H9 (cell line): ENCODE results near the gene DPP10. TPM values are rescaled to one million over a fixed set of nuclear protein-coding genes. Genes with fewer than 3 reads are reported as not detected.

Experiments
- DNase-seq: peaks from one replicate; pipeline ENCODE4 v3.0.0-alpha.2; 2017
- H2AFZ ChIP-seq: one replicate; pipeline ENCODE4 v1.6.1; 2013; ENCODE audit warnings: mild to moderate bottlenecking, low read length, control low read depth, moderate library complexity
- H2AK5ac ChIP-seq: 2 replicates; pipeline ENCODE4 v1.6.1; 2013; ENCODE audit warnings: low read length, control low read depth, mixed read lengths; ENCODE audit not compliant: insufficient read length
- H2BK120ac ChIP-seq: one replicate; pipeline ENCODE4 v1.6.1; 2013; ENCODE audit warnings: low read depth, mild to moderate bottlenecking, low read length, control low read depth, inconsistent platforms; ENCODE audit not compliant: poor library complexity, severe bottlenecking
- H2BK12ac ChIP-seq: 2 replicates; pipeline ENCODE4 v1.6.1; 2013; ENCODE audit warnings: low read length, control low read depth, mixed read lengths, low read depth; ENCODE audit not compliant: insufficient read length
- H2BK15ac ChIP-seq: 2 replicates; pipeline ENCODE4 v1.6.1; 2013; ENCODE audit warnings: low read depth, low read length, control low read depth
- H2BK20ac ChIP-seq: one replicate; pipeline ENCODE4 v1.6.1; 2013; ENCODE audit warnings: low read depth, mild to moderate bottlenecking, low read length, control low read depth, inconsistent platforms; ENCODE audit not compliant: poor library complexity, severe bottlenecking
- H2BK5ac ChIP-seq: 2 replicates; pipeline ENCODE4 v1.6.1; 2013; ENCODE audit warnings: low read length, control low read depth, mixed read lengths; ENCODE audit not compliant: insufficient read length
- H3K14ac ChIP-seq: 2 replicates; pipeline ENCODE4 v1.6.1; 2013; ENCODE audit warnings: low read length, control low read depth; ENCODE audit not compliant: insufficient read depth
- H3K18ac ChIP-seq: 2 replicates; pipeline ENCODE4 v1.6.1; 2013; ENCODE audit warnings: low read depth, mild to moderate bottlenecking, mixed read lengths, low read length, control low read depth; ENCODE audit not compliant: insufficient read length
- H3K23ac ChIP-seq: 2 replicates; pipeline ENCODE4 v1.6.1; 2013; ENCODE audit warnings: low read length, control low read depth, mixed read lengths, low read depth; ENCODE audit not compliant: insufficient read length
- H3K23me2 ChIP-seq: 2 replicates; pipeline ENCODE4 v1.6.1; 2013; ENCODE audit warnings: low read depth, mild to moderate bottlenecking, mixed read lengths, low read length, control low read depth; ENCODE audit not compliant: insufficient read length, poor library complexity, severe bottlenecking
- H3K27ac ChIP-seq: 2 replicates; pipeline ENCODE4 v1.5.1; 2013; ENCODE audit warnings: low read length, control low read depth, mixed read lengths, low read depth; ENCODE audit not compliant: insufficient read length
- H3K27me3 ChIP-seq: 2 replicates; pipeline ENCODE4 v1.6.1; 2013; ENCODE audit warnings: low read length, control low read depth, inconsistent platforms; ENCODE audit not compliant: insufficient read depth
- H3K4ac ChIP-seq: 2 replicates; pipeline ENCODE4 v1.6.1; 2013; ENCODE audit warnings: low read depth, mild to moderate bottlenecking, control low read depth, inconsistent platforms, low read length, moderate library complexity
- H3K4me1 ChIP-seq: 2 replicates; pipeline ENCODE4 v1.6.1; 2013; ENCODE audit warnings: low read length, control low read depth, inconsistent platforms; ENCODE audit not compliant: insufficient read depth
- H3K4me2 ChIP-seq: 2 replicates; pipeline ENCODE4 v1.6.1; 2013; ENCODE audit warnings: low read length, control low read depth, mixed read lengths; ENCODE audit not compliant: insufficient read length, insufficient read depth
- H3K56ac ChIP-seq: 2 replicates; pipeline ENCODE4 v1.6.1; 2013; ENCODE audit warnings: low read depth, mild to moderate bottlenecking, mixed read lengths, low read length, control low read depth; ENCODE audit not compliant: insufficient read length
- H3K79me1 ChIP-seq: 2 replicates; pipeline ENCODE4 v1.6.1; 2013; ENCODE audit warnings: low read depth, mild to moderate bottlenecking, moderate library complexity, low read length, control low read depth, inconsistent platforms; ENCODE audit not compliant: insufficient read depth, poor library complexity, severe bottlenecking
- H3K79me2 ChIP-seq: 2 replicates; pipeline ENCODE4 v1.6.1; 2013; ENCODE audit warnings: low read length, control low read depth, inconsistent platforms; ENCODE audit not compliant: insufficient read depth
- H3K9ac ChIP-seq: 2 replicates; pipeline ENCODE4 v1.6.1; 2013; ENCODE audit warnings: low read length, control low read depth, mixed read lengths; ENCODE audit not compliant: insufficient read length; ENCODE audit errors: extremely low read depth
- H3K9me3 ChIP-seq: one replicate; pipeline ENCODE4 v1.6.1; 2013; ENCODE audit warnings: low read depth, low read length, inconsistent platforms; ENCODE audit not compliant: control insufficient read depth
- H3T11ph ChIP-seq: one replicate; pipeline ENCODE4 v1.6.1; 2013; ENCODE audit warnings: mild to moderate bottlenecking, low read length, control low read depth, inconsistent platforms
- H4K20me1 ChIP-seq: one replicate; pipeline ENCODE4 v1.6.1; 2013; ENCODE audit not compliant: control insufficient read depth, insufficient read length, insufficient read depth
- H4K5ac ChIP-seq: 2 replicates; pipeline ENCODE4 v1.6.1; 2013; ENCODE audit warnings: low read depth, mild to moderate bottlenecking, mixed read lengths, low read length, control low read depth; ENCODE audit not compliant: insufficient read length
- H4K8ac ChIP-seq: replicated peaks from 2 replicates; pipeline ENCODE4 v1.6.1; 2013; ENCODE audit warnings: low read length, control low read depth, mixed read lengths, low read depth; ENCODE audit not compliant: insufficient read length
- H4K91ac ChIP-seq: 2 replicates; pipeline ENCODE4 v1.6.1; 2013; ENCODE audit warnings: low read depth, mild to moderate bottlenecking, moderate library complexity, mixed read lengths, low read length, control low read depth; ENCODE audit not compliant: insufficient read length
- H3K27ac Mint-ChIP-seq, 3 experiments: 2 replicates in 2 of 3; 3 replicates in 1 of 3; pipeline ENCODE4 v1.8.0; 2020 to 2021; ENCODE audit warnings: mixed read lengths in 3 of 3, mild to moderate bottlenecking in 1 of 3, moderate library complexity in 1 of 3
- H3K27me3 Mint-ChIP-seq: 2 replicates; pipeline ENCODE4 v1.8.0; 2021; ENCODE audit warnings: low read depth, mild to moderate bottlenecking, moderate library complexity, mixed read lengths
- H3K36me3 Mint-ChIP-seq, 3 experiments: 2 replicates in 2 of 3; 3 replicates in 1 of 3; pipeline ENCODE4 v1.8.0; 2020 to 2021; ENCODE audit warnings: low read depth in 3 of 3, mixed read lengths in 3 of 3; ENCODE audit not compliant: insufficient read depth in 1 of 3
- H3K4me1 Mint-ChIP-seq, 2 experiments: 2 replicates each; pipeline ENCODE4 v1.8.0; 2020; ENCODE audit warnings: mixed read lengths in 2 of 2
- H3K4me3 Mint-ChIP-seq, 2 experiments: 2 replicates in 1 of 2; 3 replicates in 1 of 2; pipeline ENCODE4 v1.8.0; 2020 to 2021; ENCODE audit warnings: mild to moderate bottlenecking in 2 of 2, mixed read lengths in 2 of 2, moderate library complexity in 1 of 2
- H3K9me3 Mint-ChIP-seq, 2 experiments: 2 replicates in 1 of 2; 3 replicates in 1 of 2; pipeline ENCODE4 v1.8.0; 2020; ENCODE audit warnings: mild to moderate bottlenecking in 2 of 2, mixed read lengths in 2 of 2, moderate library complexity in 1 of 2
- WGBS: extraction: QIAGEN DNeasy Blood & Tissue Kit; methylation state at CpG from one replicate; pipeline ENCODE4 v1.1.7; 2013; ENCODE audit warnings: missing lambda C conversion rate, low lambda C conversion rate, mixed read lengths; ENCODE audit not compliant: insufficient read length; ENCODE audit errors: extremely low coverage; 5-methylcytosine and 5-hydroxymethylcytosine counted together
- total RNA-seq: library from RNA; stranded (reverse); gene quantifications from 2 replicates; pipeline ENCODE4 v1.2.1, GENCODE V29; 2021
- TF ChIP-seq, protein P1 (sequence below): fragments of 200-600 bp; sonication (generic); conservative IDR thresholded peaks from 3 replicates; pipeline ENCODE4 v1.8.0; 2021; ENCODE audit warnings: antibody characterized with exemption, mild to moderate bottlenecking

DPP10 gene
- total RNA-seq, 1 experiment from 2014 or later, result 11.3 TPM

DNA sequence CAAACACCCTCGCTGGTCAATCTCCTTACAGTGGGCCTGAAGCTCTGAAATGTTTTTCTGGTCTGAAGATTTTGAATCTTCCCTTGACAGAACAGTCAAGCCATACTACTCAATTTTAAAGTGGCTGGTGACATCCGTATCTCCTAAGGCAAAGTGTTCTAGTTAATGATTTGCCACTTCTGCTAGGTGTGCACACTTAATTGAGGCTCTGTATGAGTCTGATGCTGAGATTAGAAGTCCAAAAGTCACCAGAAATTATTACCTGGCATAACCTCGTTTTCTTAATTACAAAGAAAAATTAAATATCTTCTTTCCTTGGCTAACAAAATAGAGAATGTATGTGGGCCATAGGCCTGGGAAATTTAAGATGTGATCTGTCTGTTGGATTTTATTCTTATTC, 104.1 kb downstream of the DPP10 start:
- Histone ChIP-seq H2BK12ac (no peak overlapping the region), H3K27ac (no peak overlapping the region), H4K91ac (no peak overlapping the region), H3K23ac (no peak overlapping the region), H3K14ac (no peak overlapping the region), H3K27me3 (no peaks in the 10 kb centered on the region), H3K4ac (no peak overlapping the region), H4K8ac (no peak overlapping the region), H2AK5ac (no peak overlapping the region), H2BK15ac (no peak overlapping the region), H2BK20ac (no peak overlapping the region), H2AFZ (no peak overlapping the region), H3K23me2 (no peaks in the 10 kb centered on the region), H2BK120ac (no peak overlapping the region), H4K20me1 (no peaks in the 10 kb centered on the region), H4K5ac (no peak overlapping the region), H3K4me1 (no peaks in the 10 kb centered on the region), H3K79me1 (no peaks in the 10 kb centered on the region), H3K18ac (no peak overlapping the region), H3K9ac (no peak overlapping the region), H3T11ph (no peak overlapping the region), H3K56ac (no peak overlapping the region), H3K4me2 (no peak overlapping the region), H3K79me2 (no peaks in the 10 kb centered on the region), H3K9me3 (no peaks in the 10 kb centered on the region), H2BK5ac (no peak overlapping the region)
- TF ChIP-seq, protein P1, sequence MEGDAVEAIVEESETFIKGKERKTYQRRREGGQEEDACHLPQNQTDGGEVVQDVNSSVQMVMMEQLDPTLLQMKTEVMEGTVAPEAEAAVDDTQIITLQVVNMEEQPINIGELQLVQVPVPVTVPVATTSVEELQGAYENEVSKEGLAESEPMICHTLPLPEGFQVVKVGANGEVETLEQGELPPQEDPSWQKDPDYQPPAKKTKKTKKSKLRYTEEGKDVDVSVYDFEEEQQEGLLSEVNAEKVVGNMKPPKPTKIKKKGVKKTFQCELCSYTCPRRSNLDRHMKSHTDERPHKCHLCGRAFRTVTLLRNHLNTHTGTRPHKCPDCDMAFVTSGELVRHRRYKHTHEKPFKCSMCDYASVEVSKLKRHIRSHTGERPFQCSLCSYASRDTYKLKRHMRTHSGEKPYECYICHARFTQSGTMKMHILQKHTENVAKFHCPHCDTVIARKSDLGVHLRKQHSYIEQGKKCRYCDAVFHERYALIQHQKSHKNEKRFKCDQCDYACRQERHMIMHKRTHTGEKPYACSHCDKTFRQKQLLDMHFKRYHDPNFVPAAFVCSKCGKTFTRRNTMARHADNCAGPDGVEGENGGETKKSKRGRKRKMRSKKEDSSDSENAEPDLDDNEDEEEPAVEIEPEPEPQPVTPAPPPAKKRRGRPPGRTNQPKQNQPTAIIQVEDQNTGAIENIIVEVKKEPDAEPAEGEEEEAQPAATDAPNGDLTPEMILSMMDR, result no peak
- Mint-ChIP-seq H3K4me1 (peaks cover 22 to 25% of the 10 kb centered on the region in 2 experiments), H3K9me3 (no peaks in the 10 kb centered on the region; a peak in 1 of 5 replicates), H3K4me3 (no peak overlapping the region), H3K27ac (no peak overlapping the region; a peak in 1 of 7 replicates), H3K36me3 (no peaks in the 10 kb centered on the region), H3K27me3 (no peaks in the 10 kb centered on the region; the same call in none of the 2 replicates)
- no CpG with 5 or more reads among the region's 3 CpGs for WGBS
- no peak for DNase-seq
